Activated CD4-positive, alpha-beta T cell treated with anti-CD3 and anti-CD28 coated beads, Interleukin-2, amount 50 U/mL, for 48 hours (primary cell): ENCODE data around the gene MAN1C1.

Experiments used
- DNase-seq, 2 experiments: peaks; one replicate each; pipeline ENCODE4 v3.0.0-alpha.2; 2020

Gene MAN1C1

DNA sequence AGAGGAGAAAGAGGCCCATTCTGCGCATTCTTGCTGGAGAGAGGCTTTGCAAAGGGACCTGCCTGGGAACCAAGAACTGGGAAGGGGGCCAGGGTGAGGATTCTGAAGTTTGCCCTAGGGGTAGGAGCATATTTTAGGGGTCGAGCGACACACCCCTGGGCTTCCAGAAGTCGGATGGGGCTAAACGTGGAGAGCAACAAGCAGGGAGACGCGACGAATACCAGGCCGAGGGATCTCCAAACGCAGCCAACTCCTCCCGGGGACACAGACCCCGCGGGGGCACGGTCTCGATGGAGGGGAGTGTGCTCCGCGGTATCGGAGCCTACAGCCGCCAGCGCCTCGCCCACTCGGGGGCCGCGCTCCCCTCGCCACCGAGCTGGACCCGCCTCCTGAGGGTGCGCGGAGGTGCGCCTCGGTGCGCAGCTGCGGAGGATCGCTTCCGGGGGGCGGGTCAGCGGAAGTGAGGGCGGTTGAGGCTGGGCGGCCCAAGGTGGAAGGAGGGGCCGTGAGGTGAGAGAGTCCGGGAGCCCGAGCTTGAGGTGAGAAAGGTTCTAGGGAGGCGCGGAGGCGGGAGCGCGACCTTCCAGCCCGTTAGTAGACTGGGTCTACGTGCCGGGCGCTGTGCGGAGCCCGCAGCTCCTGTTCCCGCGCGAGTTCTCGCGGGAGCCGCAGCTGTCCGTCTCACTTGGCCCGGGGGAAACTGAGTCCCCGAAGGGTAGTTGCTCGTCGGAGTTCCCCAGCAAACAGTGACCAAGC lies 203.1 kb downstream of the MAN1C1 start, which contains the start of gene MTFR1L:
TSS of gene MTFR1L (plus strand) at position 464 of the 756 bp plus-strand sequence. CDS start 3,151 bp downstream, outside the sequence.
- peak; percentile 94 to 96 for DNase-seq

DNA sequence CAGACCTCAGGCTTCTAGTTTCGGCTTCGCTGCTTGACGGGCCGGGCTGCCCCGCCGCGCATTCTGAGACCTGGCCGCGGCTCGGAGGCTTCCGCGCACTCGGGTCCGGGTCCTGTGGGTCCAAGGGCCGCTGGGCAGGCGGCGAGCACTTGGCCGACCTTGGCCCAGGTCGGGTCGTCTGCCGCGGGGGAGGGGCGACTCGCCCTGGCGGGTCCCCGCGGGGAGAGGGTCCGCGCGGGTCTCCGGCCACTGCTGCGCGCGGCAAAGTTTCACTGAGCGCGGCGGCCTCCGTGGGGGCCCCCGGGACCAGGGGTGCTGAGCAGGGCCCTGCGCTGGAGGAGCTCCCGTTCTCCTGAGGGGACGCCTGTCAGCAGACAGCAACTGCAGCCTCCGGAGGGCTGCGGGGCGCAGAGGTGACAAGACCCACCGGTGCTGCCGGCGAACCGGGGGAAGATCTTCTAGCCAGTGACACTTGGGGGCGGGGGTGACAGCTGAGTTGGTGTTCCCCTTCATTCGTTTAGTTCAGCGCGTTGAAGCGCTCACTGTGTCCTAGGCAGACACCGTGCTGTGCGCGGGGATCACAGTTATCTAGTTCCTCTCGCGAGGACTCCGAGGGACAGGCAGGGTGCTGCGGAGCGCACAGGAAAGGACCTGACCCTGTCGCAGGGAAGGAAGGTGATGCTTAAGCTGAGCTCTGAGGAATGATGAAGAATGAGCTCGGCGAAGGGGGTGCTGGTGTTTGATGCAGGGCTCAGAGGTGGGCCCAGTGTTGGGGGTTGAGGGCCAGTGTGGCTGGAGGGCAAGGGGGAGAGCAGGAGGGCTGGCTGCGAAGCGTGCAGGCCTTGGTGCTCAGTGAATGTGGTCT lies 203.9 kb downstream of the MAN1C1 start:
- DNase-seq: peak; percentile 63 to 72

DNA sequence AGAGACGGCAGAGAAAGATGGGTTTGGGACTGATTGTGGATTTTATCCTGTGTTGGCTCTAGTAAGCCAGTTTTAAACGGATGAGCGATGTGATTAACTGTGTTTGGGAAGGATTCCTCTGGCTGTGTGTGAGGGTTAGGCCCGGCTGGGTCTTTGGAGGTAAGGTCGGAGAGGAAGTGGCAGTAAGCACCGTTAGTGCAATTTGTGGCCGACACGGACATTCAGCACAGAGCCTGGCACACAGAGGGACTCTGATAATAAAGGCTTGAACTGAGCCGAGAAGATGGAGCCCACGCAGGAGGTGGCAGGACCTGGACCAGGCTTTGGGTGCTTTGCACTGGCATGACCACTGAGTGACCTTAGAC lies 204.5 kb downstream of the MAN1C1 start:
- DNase-seq: no peak

DNA sequence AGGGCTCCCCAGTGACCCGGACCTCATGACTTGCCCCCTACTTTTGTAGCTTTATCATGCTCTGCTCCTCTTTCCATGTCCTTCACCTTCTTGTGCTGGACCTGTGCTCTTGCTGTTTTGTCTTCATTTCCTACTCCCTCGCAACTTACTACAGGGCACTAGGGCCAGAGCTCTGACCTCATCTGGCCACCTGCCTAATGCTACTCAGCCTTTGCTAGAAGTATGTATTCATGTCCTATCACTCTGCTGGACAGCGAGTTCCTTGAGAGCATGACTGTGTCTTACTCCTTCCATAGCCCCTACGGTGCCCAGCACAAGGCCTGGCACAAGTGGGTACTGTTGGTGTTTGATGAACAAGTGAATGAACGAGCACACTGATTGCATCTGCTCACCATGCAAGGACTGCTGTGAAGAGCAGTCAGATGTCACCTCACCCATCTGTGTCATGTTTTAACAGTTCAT lies 205.1 kb downstream of the MAN1C1 start:
- DNase-seq: no peak

DNA sequence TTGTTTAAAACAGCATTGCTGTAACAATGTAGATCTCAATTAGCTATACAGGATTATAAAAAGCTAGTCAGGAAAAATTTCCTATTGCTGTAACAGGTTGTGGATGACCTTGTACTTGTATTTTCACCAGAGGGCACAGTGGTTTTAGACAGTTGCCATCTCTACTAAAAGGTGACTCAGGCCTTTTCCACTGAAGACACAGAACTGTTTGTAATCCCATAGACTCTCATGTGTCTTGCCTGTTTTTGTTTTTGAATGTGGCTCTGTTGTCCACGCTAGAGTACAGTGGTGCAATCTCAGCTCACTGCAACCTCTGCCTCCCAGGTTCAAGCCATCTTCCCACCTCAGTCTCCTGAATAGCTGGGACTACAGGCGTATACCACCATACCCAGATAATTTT lies 209.0 kb downstream of the MAN1C1 start:
- no peak for DNase-seq

DNA sequence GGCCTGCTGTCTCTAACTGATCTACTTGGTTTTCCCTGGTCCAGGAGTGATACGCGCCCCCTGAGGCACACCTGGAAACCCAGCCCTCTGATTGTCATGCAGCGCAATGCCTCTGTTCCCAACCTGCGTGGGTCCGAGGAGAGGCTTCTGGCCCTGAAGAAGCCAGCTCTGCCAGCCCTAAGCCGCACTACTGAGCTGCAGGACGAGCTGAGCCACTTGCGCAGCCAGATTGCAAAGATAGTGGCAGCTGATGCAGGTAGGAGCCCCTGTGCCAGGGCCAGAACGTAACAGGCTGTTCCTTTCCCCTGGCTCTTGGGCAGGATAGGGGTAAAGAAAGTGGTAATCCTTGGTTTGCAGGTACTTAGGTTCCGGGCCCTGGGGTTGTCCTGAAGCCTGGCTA lies 210.0 kb downstream of the MAN1C1 start:
- DNase-seq: no peak

DNA sequence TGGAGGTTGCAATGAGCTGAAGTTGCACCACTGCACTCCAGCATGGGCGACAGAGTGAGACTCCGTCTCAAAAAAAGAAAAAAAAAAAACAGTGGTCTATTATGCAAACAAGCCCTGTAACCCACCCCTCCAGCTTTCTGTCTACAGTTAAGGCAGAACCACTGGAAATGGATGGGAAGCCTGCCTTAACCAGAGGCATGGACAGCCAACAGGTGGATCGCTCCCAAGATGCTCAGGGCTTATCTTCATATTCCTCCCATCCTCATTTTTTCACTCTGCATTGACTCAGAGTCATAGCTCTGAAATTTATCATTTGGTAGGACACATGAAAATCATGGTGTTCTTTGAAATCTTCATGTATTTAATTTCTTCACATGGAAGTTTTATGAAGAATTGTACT lies 211.9 kb downstream of the MAN1C1 start:
- DNase-seq: no peak

DNA sequence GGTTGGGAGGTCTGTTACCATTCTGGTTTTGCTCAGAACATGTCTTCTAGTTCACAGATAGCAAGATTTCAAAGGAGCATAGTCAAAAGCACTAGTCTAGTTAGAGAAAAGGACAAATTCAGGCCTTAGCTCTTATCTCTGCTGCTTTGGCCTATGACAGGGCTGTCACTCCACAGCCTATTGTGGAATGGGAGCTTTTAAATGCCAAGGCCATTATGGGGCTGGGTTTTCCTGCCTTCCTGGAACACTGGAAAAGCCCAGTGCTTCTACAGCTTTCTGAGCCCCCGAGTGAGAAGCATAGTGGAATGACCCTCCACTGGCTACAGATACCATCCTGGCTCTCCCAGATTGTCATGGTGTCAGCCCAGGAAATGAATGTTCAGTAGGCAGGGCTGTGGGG lies 212.5 kb downstream of the MAN1C1 start:
- DNase-seq: no peak

DNA sequence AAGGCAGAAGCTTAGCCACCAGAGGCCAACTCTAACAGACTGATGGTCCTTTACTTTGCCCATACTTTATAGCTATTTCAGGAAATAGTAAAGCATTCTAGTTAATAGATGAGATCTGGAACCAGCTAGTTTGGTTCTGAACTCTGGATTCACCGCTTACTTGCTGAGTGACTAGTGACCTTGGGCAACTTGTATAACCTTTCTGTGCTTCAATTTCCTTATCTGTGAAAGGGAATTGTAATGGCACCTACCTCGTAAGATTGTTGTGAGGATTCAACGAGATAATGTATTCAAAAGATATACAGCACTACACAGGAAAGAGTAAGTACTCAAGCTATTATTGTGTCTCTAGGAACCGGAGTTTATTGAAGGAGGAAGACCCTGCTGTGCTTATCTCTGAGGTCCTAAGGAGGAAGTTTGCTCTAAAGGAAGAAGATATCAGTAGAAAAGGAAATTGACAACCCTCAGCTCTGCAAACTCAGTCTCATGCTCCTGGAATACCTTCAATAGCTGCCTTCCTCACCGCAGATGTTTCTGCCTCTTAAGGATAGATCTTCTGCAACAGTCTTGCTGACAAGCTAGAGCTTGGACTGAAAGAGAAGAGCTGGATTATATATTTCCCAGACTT lies 215.1 kb downstream of the MAN1C1 start:
- no peak for DNase-seq

DNA sequence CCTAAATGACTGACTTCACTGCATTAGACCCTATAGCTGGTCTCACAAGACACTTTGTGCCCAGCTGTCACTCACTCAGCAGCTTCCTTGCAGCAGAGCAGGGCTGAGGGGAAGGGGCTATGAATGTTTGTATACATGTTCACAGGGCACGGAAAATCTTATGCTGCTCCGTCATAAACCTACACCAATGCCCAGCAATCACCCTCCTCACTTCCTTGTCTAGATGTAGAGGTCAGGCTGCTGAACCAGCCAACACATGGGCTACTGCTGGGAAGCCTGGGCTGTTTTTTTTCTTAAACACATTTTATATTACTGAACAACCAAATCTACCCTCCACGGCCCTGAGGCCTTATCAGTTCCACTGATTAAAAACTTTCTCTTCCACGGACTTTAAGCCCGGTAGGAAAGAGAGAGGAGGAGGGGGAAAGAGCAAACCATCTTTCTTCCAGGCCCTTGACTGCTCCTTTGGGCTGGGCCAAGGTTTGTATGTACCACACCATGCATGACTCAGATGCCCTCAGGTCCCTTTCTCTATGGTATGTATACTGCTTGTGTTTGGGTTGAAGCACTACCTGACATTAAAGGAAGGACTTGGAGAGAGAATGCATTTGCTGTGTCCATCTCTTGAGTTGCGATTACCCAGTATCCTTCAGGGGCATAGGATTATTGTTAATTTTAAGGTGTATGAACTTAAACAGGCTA lies 215.9 kb downstream of the MAN1C1 start:
- DNase-seq: no peak

DNA sequence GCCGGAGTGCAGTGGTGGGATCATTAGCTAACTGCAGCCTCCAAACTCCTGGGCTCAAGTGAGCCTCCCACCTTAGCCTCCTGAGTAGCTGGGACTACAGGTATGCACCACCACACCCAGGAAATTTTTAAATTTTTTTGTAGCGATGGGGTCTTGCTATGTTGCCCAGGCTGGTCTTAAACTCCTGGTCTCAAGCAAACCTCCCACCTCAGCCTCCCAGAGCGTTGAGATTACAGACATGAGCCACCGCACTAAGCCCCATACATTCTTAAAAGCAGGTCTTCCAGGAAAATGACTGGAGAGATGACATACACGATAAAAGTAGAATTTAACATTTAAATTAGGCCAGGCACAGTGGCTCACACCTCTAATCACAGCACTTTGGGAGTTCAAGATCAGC lies 216.6 kb downstream of the MAN1C1 start:
- DNase-seq: no peak
